ENCODE results near the gene SEMA5B.
A peak's percentile ranks its signal among the peaks of the same experiment; 100 is the strongest.

The SEMA5B gene

DNA sequence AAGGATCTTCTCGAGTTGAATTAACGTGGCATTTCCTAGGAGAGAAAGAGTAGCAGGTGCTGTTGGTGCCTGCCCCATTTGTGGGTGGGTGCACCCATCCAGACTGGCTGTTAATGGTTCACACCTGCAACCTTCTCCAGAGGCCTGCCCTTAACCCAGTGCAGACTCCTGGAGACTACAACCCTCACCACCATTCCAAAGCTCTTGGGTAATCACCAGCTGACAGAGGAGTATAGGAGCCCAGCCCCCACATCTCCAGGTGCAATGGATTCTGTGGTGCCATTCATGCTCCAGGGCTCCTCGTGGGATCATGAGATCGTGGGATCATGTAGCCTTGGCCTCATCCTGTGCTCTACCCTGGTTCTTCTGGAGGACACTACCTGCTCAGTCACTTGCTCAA lies 60.2 kb downstream of the SEMA5B start:
- DNase-seq: no peak

DNA sequence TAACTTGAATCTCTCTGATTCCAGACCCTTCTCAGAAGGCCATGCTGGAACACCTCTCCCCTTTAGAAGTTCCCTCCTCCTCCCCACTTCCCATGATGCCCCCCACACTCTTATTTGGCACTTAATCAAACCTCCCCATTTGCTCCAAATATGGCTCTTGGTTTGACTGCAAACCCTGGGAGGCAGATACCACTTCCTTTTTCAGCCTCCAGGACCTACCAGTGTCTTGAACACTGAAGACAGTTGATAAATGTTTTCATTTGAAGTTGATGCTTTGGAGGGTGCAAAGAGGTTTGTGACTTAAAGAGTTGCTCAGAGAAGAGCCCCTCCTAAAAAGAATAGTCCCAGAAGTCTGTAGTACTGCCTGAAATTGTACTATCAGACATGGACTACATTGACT lies 61.5 kb downstream of the SEMA5B start:
- no peak for DNase-seq

- no peak for DNase-seq
Observed at GRCh38 chr3:122964811-122965210, 62.8 kb downstream of the SEMA5B start.

- DNase-seq: no peak
Observed at GRCh38 chr3:122962149-122962548, 65.4 kb downstream of the SEMA5B start.

GRCh38 chr3:122961146-122961545 lies 66.4 kb downstream of the SEMA5B start:
- DNase-seq: no peak

- DNase-seq: no peak
Observed at GRCh38 chr3:122960652-122961051, 66.9 kb downstream of the SEMA5B start.

DNA sequence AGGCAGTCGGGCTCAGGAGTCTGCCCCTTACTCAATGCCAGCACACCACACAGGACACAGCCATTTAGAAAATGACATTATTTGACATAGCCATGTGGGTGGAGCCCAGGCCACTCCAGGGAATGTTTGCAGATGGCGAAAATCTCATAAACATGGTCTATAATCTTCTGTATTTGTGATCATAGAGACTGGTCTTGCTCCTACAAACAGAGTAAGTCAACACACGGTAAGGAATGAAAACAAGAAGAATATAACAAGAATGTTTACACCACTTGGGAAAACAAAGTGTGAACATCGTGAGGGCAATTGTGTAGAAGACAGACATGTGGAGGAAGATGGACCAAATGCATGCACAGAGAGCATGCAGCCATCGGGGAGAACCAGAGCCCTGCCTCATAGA lies 68.2 kb downstream of the SEMA5B start:
- DNase-seq: no peak

DNA sequence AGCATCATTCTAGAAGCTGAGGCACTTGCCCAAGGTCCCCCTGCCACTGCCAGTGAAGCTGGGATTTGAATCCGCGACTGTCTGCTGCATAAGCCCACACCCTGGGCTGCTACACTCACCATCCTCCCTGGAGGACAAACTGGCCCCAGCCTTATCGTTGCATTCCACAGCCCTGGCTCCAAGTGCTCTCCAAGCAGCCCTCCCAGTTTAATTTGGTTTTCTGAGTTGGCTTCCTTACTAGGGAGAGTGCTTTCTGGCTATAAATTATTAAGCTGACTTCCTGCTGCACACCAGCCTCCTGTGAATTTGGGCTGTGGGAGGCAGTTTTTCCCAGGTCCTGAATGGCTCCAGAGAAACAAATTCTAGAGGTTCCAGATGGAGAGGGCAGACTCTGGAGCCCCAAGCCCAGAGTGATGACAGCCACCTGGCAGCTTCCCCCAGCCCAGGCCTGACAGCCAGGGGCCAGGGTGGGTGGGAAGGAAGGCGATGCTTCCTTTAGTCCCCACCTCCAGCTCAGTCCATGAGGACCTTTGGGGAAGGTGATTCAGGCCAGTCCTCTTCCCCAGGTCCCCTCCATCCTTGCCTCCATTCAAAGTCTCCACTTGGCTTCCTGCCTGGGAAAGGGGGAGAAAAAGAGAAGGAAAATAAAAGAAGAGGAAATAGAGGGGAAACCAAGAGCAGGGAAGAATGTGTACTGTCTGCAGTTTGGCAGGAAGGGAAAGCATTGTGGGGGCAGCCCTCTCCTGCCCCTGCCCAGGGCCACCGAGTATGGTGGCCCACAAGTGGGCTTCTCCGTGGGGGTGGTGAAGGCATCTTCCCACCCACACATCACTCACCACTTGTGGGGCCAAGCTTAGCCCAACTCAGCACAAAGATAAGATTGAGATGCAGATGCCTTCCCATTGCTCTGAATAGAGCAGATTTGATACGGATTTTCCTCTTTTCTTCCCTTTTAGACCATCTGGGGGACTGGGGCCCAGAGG lies 69.6 kb downstream of the SEMA5B start:
- DNase-seq: no peak

DNA sequence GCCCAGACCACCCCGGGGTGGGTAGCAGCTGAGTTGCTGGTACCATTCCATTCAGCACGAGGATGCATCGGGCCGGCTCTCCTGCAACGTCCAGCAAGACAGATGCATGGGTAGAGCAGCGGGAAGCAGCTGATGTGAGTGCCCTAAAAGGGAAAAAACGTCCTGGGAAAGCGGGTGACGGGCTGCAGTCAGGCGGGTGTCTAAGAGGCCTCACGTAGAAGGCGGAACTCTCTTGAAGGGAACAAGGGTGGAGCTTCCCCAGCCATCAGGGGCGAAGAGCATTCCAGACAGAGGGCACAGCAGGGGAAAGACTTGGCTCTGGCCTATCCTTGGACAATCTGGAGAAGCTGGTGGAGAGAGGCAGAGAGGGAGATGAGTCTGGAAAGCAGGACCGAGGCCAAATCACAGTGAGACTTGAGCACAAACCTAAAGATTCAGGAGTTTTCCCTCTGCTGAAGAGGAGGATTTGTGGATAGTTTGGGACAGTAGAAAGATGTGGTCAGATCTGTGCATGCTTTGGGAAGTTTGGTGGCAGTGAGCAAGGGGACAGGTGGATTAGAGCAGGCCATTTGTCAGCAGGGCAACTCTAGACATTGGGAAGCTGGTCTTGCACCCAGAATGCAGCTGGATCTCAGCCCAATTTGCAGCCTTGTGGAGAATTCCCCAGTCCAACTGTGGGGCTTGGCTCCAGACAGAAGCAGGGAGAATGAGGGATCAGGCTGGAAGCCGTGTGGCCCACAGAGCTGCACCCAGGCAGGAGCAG lies 70.7 kb downstream of the SEMA5B start:
- DNase-seq: no peak

DNA sequence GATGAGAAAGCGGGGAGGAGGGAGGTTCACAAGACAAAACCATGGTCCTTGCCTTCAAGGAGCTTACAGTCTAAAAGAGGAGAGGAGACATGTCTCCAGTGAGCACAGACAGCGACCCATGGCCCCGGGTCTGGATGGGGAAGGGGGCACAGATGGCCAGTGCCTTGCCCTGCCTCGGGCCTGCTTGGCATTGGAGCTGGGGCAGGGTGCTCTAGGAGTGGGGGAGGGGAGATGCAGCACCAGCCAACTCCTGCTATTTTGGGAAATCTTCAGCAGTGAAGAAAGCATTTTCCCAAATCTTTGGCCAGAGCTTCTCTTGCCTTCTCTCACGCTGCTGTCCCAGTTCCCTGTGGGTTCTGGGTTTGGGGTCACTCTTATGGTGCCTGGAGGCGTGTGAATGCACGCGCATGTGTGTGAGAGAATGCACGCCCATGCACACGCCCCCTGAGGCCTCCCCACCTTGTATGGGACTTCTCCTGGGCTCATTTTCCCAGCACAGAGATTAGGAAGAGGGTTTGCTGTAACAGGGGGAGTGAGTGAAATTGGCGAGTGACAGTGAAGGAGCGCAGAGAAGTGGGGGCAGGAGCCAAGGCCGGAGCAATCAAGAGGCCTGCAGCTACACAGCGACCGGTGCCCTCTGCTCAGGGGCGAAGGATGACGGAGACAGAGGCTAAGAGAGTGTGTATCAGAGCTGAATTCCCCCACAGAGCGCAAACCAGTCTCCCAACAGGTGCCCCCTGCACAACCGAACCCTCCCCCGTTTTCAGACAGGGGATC lies 71.5 kb downstream of the SEMA5B start:
- DNase-seq: no peak

- no peak for DNase-seq
Observed at GRCh38 chr3:122952520-122952919, 75.0 kb downstream of the SEMA5B start.

GRCh38 chr3:122948408-122948807 lies 79.2 kb downstream of the SEMA5B start:
- no peak for DNase-seq

GRCh38 chr3:122947738-122948137 lies 79.8 kb downstream of the SEMA5B start:
- DNase-seq: no peak

GRCh38 chr3:122947196-122947595 lies 80.4 kb downstream of the SEMA5B start:
- no peak for DNase-seq

GRCh38 chr3:122946185-122946584 lies 81.4 kb downstream of the SEMA5B start:
- DNase-seq: no peak

DNA sequence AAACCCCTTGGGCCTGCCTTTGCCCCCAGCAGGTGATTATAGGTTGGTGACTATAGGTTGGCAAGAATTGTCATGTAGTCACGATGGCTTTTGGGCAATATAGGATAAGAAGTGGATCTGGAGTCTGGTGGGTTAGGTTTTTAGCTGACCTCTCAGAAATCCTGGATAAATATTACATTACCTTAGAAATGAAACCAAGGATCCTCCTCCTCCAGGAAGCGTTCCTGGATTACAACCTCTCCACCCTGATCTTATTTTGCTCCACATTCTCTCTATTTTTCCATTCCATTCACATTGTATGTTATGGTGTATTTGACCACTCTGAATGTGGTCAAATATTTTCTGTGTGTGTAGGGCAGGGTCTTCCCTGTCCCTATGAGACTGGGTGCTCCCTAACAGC lies 82.3 kb downstream of the SEMA5B start:
- no peak for DNase-seq

- no peak for DNase-seq
Observed at GRCh38 chr3:122944671-122945161, 82.8 kb downstream of the SEMA5B start.

DNA sequence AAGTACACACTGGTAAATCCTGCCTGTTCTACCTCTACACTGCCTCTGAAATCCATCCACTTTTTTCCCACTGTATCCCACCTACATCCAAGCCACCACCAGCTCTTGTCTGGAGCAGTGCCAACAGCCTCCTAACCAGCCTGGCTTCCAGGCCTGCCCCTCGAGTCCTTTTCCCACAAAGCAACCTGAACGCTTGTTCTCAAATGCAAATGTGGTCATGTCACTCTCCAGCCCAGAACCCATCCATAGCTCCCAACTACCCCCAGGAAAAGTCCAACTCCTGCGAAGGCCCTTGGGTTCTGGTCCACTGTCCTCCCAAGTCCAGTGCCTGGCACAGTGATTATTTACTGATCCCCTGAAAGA lies 83.8 kb downstream of the SEMA5B start:
- no peak for DNase-seq

- peak; percentile 6 for DNase-seq
Observed at GRCh38 chr3:122942937-122943827, 84.4 kb downstream of the SEMA5B start.

DNA sequence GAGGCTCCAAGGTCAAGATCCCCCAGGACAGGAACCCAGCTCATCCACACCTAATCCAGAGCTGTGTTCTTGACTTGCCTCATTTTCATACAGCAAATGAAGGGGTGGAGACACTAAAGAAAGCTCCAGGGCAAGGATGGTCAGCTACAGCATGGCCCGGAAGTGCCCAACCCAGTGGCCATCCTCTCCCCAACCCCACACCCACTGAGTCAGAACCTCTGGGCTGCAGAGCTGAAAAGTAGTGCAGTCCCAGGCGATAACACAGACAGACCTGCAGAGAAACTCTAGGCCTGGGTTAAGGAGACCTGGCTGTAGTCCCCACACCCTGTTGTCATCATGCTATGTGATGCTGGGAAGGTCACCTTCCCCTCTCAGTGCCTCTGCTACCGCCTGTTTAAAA lies 85.3 kb downstream of the SEMA5B start:
- no peak for DNase-seq

DNA sequence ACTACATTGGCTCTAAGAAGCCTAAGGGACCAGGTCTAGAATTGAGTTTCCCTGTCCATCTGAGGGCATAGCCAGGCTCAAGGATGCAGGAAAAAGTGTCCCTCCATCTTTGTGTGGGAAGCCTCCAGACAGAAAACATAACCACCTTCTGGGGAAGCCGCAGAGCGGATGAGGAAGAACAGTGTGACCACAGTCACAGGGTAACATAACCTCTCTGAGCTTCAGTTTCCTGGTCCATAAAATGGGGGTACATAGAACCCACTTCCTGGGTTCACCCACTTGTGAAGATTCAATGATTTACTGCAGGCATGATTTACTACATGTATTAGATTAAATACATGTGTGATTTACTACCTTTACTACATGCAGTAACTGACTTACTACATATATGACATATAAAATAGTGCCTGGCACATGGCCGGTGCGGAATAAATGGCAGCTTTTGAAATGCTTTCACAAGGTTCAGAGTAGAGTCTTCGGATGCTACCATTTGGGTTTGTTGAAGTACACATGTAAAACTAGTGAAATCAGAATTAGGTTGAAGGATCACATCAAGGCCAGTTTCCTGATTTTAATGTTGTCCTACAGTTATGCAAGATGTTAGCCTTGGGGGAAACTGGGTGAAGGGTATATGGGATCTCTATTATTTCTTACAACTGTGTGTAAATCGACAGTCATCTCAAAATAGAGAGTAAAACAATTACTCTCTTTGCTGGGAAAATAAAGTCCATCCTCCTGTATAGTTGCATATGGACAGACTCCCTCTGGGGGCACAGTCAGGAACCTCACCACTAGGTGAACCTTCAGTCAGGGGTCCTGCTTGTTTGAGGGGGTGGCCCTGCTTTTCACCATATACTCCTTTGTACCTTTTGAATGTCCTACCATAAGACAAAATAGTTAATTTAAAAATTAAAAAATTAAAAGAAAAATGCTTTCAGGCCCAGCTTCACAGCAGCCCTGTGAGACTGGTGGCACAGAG lies 86.0 kb downstream of the SEMA5B start:
- no peak for DNase-seq

All from activated CD4-positive, alpha-beta T cell treated with anti-CD3 and anti-CD28 coated beads, Interleukin-2, amount 50 U/mL, for 1 hour (primary cell).